Endothelial cell of umbilical vein (primary cell): ENCODE data around the gene GAS7. TPM values are rescaled to one million over a fixed set of nuclear protein-coding genes. Genes with fewer than 3 reads are reported as not detected.

Experiments used
- BruUV-seq: library from RNA; stranded (reverse); fragments of 400-500 nt; replicated peaks from 2 replicates; lab custom pipeline; 2021; lab: Mats Ljungman, UMichigan
- CTCF ChIA-PET: fragments of 300-600, 350-600 bp; sonication (Branson Sonifier 250); formaldehyde crosslinking; loops from one replicate; lab custom pipeline; 2021; ENCODE audit warnings: antibody characterized with exemption, inconsistent platforms; lab: Charles Lee
- POLR2A ChIA-PET: fragments of 300-600, 350-600 bp; sonication (Branson Sonifier 250); formaldehyde crosslinking; loops from one replicate; lab custom pipeline; 2021; ENCODE audit warnings: antibody characterized with exemption, inconsistent platforms; lab: Charles Lee
- DNase-seq: peaks from one replicate; pipeline ENCODE4 v3.0.0-alpha.2; 2011; ENCODE audit warnings: low read depth, low spot score
- FAIRE-seq: peaks from 2 replicates; lab custom pipeline; 2011; peaks lifted over from hg19 to GRCh38; lab: Jason Lieb, UNC
- H2AFZ ChIP-seq: 2 replicates; pipeline ENCODE4 v1.6.0; 2012; ENCODE audit warnings: low read depth, low read length, control low read depth, inconsistent platforms
- H3K27ac ChIP-seq: 2 replicates; pipeline ENCODE4 v1.5.1; 2011; ENCODE audit warnings: low read depth, mild to moderate bottlenecking, control low read depth, low read length, moderate library complexity; ENCODE audit not compliant: insufficient read depth
- H3K27me3 ChIP-seq, 2 experiments: 2 replicates each; pipeline versions ENCODE4 v1.6.0 to v1.6.1; 2011; ENCODE audit warnings: low read length in 2 of 2, mixed read lengths in 1 of 2; ENCODE audit not compliant: control insufficient read depth in 2 of 2, insufficient read depth in 2 of 2
- H3K36me3 ChIP-seq, 2 experiments: 2 replicates in 1 of 2; 3 replicates in 1 of 2; pipeline ENCODE4 v1.5.1; 2011; ENCODE audit warnings: low read length in 2 of 2, mild to moderate bottlenecking in 1 of 2, moderate library complexity in 1 of 2; ENCODE audit not compliant: control insufficient read depth in 2 of 2, insufficient read depth in 2 of 2; ENCODE audit errors: extremely low read depth in 1 of 2
- H3K4me1 ChIP-seq: 3 replicates; pipeline ENCODE4 v1.5.1; 2011; ENCODE audit warnings: mild to moderate bottlenecking, low read length; ENCODE audit not compliant: control insufficient read depth, insufficient read depth; ENCODE audit errors: extremely low read depth
- H3K4me2 ChIP-seq: 2 replicates; pipeline ENCODE4 v1.6.1; 2011; ENCODE audit warnings: low read length, control low read depth, mixed read lengths; ENCODE audit not compliant: insufficient read depth
- H3K4me3 ChIP-seq, 3 experiments: fragments of 200-600 bp in 1 of 3; sonication (generic), shearing (Covaris generic) in 1 of 3; replicated peaks in 1 of 3; 2 replicates each; pipeline ENCODE4 v1.5.1; 2011 to 2016; ENCODE audit warnings: control low read depth in 3 of 3, low read length in 3 of 3, mild to moderate bottlenecking in 2 of 3, inconsistent platforms in 1 of 3, low read depth in 1 of 3, moderate library complexity in 1 of 3; ENCODE audit not compliant: insufficient read depth in 1 of 3
- H3K79me2 ChIP-seq: 2 replicates; pipeline ENCODE4 v1.6.0; 2012; ENCODE audit warnings: low read length, inconsistent platforms; ENCODE audit not compliant: control insufficient read depth, insufficient read depth
- H3K9ac ChIP-seq: replicated peaks from 2 replicates; pipeline ENCODE3; 2011; ENCODE audit warnings: low read length, control low read depth; ENCODE audit not compliant: insufficient read depth; ENCODE audit errors: extremely low read depth
- H3K9me1 ChIP-seq: replicated peaks from 3 replicates; pipeline ENCODE4 v1.6.0; 2011; ENCODE audit warnings: mild to moderate bottlenecking, low read length; ENCODE audit not compliant: control insufficient read depth, insufficient read depth; ENCODE audit errors: extremely low read depth
- H3K9me3 ChIP-seq: replicated peaks from 2 replicates; pipeline ENCODE4 v1.5.1; 2012; ENCODE audit warnings: low read length, inconsistent platforms; ENCODE audit not compliant: control insufficient read depth, insufficient read depth
- H4K20me1 ChIP-seq: replicated peaks from 2 replicates; pipeline ENCODE3; 2011; ENCODE audit warnings: mild to moderate bottlenecking, low read length; ENCODE audit not compliant: control insufficient read depth, insufficient read depth; ENCODE audit errors: extremely low read depth
- EZH2 ChIP-seq: IDR thresholded peaks from 2 replicates; pipeline ENCODE4 v1.6.1; 2012; ENCODE audit warnings: borderline replicate concordance, low read depth, mild to moderate bottlenecking, moderate library complexity, low read length, inconsistent platforms; ENCODE audit not compliant: severe bottlenecking
- FOS ChIP-seq: IDR thresholded peaks from 2 replicates; pipeline ENCODE4 v1.6.1; 2011; ENCODE audit warnings: mild to moderate bottlenecking, low read length, moderate library complexity, borderline replicate concordance; ENCODE audit not compliant: insufficient read depth
- GATA2 ChIP-seq: IDR thresholded peaks from 2 replicates; pipeline ENCODE4 v1.7.0; 2011; ENCODE audit warnings: low read depth, mild to moderate bottlenecking, moderate library complexity, mixed read lengths, low read length; ENCODE audit not compliant: insufficient read length, insufficient read depth
- JUN ChIP-seq: IDR thresholded peaks from 2 replicates; pipeline ENCODE4 v1.6.1; 2011; ENCODE audit warnings: borderline replicate concordance, low read depth; ENCODE audit not compliant: insufficient read length, insufficient read depth
- MYC ChIP-seq: IDR thresholded peaks from one replicate; pipeline ENCODE4 v1.6.1; 2011; ENCODE audit warnings: mild to moderate bottlenecking, low read depth, low read length
- POLR2A ChIP-seq: IDR thresholded peaks from 2 replicates; pipeline ENCODE4 v1.6.1; 2012; ENCODE audit warnings: low read depth, mild to moderate bottlenecking, control low read depth, low read length
- POLR2AphosphoS5 ChIP-seq: IDR thresholded peaks from 2 replicates; pipeline ENCODE4 v1.6.1; 2012; ENCODE audit warnings: low read depth, mild to moderate bottlenecking, control low read depth, low read length, moderate library complexity; ENCODE audit not compliant: insufficient read depth
- dilution Hi-C: fragments of 300-500 bp; cut with MboI; formaldehyde crosslinking; loops from one replicate; pipeline ENCODE4 v1.15.0; 2019; ENCODE audit warnings: low sequenced_read_pairs; ENCODE audit not compliant: extremely low pct_ligation_motif_present
- intact Hi-C: fragments of 100-400 bp; cut with micrococcal nuclease; formaldehyde crosslinking; loops from one replicate; pipeline ENCODE4 v1.10.0; 2022
- polyA plus RNA-seq, 4 experiments: library from polyadenylated mRNA; depleted of rRNA in 3 of 4; stranded (reverse) in 3 of 4; unstranded in 1 of 4; fragments of >200 nt; gene quantifications; 2 replicates each; pipeline versions ENCODE4 v1.2.1 to v1.2.3, GENCODE V29; 2011 to 2012; ENCODE audit warnings: missing spikeins in 1 of 4
- total RNA-seq: library from RNA; stranded (reverse); gene quantifications from 2 replicates; pipeline ENCODE4 v1.2.3, GENCODE V29; 2021
- TF ChIP-seq, protein P1 (sequence below), 2 donors: IDR thresholded peaks; 1 replicate in 1 of 2; 2 replicates in 1 of 2; pipeline ENCODE4 v1.5.1; 2011; ENCODE audit warnings: low read length in 2 of 2, mild to moderate bottlenecking in 2 of 2, moderate library complexity in 2 of 2, control low read depth in 1 of 2, inconsistent platforms in 1 of 2, low read depth in 1 of 2; ENCODE audit not compliant: insufficient read depth in 1 of 2; ENCODE audit errors: extremely low read depth in 1 of 2
- TF ChIP-seq, protein P2 (sequence below): IDR thresholded peaks from 2 replicates; pipeline ENCODE4 v1.6.1; 2011; ENCODE audit not compliant: insufficient read depth, insufficient read length

The GAS7 gene
- total and polyA plus RNA-seq, 2 donors (not counting 3 experiments of a cell fraction or from before 2014, with no cell fraction given): not detected

DNA sequence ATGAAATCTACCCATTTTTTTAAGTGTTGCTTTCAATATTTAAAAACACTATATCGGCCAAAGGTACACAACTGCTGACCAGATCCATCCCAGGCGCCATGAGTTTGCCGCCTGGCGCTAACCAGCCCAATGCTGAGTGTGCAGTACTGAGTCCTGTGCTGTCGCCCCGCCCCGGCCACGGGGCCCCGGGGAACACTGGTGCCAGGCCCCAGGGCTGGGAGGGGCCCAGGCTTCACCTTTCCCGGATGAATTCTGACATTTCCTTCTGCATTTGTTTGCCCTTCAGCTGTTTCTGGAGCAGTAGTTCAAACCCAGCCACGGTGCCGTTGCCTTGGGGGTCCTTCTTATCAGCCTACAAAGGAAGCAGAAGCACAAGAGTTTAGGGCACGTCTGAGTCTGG lies 255.5 kb downstream of the GAS7 start:
- no peaks in the 10 kb centered on the region for H3K79me2 ChIP-seq
- no peaks in the 10 kb centered on the region for H3K9me1 ChIP-seq
- H3K9ac ChIP-seq: no peak overlapping the region
- POLR2A ChIA-PET: no interaction called here
- no peak overlapping the region for H3K27ac ChIP-seq
- dilution Hi-C loops: no loop called here
- DNase-seq: no peak
- H3K27me3 ChIP-seq: no peaks in the 10 kb centered on the region
- FAIRE-seq: no peak
- no TSS peak for BruUV-seq
- intact Hi-C loops: no loop called here
- no peaks in the 10 kb centered on the region for H4K20me1 ChIP-seq
- TF ChIP-seq EZH2: no peak
- TF ChIP-seq POLR2AphosphoS5: no peak
- TF ChIP-seq, protein P1, sequence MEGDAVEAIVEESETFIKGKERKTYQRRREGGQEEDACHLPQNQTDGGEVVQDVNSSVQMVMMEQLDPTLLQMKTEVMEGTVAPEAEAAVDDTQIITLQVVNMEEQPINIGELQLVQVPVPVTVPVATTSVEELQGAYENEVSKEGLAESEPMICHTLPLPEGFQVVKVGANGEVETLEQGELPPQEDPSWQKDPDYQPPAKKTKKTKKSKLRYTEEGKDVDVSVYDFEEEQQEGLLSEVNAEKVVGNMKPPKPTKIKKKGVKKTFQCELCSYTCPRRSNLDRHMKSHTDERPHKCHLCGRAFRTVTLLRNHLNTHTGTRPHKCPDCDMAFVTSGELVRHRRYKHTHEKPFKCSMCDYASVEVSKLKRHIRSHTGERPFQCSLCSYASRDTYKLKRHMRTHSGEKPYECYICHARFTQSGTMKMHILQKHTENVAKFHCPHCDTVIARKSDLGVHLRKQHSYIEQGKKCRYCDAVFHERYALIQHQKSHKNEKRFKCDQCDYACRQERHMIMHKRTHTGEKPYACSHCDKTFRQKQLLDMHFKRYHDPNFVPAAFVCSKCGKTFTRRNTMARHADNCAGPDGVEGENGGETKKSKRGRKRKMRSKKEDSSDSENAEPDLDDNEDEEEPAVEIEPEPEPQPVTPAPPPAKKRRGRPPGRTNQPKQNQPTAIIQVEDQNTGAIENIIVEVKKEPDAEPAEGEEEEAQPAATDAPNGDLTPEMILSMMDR (IDR thresholded peaks at IDR 0.05; ENCODE audit: extremely low read depth in 1 of 2, insufficient read depth in 1 of 2, low read depth in 1 of 2, low read length in 2 of 2): no peak
- TF ChIP-seq, protein P2, sequence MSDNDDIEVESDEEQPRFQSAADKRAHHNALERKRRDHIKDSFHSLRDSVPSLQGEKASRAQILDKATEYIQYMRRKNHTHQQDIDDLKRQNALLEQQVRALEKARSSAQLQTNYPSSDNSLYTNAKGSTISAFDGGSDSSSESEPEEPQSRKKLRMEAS: no peak
- TF ChIP-seq FOS: no peak
- no peak for TF ChIP-seq POLR2A
- TF ChIP-seq MYC: no peak
- TF ChIP-seq JUN: no peak
- TF ChIP-seq GATA2: no peak
- no peak overlapping the region for H3K4me2 ChIP-seq
- no peak overlapping the region for H3K4me3 ChIP-seq
- H3K9me3 ChIP-seq: peaks cover 5% of the 10 kb centered on the region
- CTCF ChIA-PET: no interaction called here
- no peaks in the 10 kb centered on the region for H3K4me1 ChIP-seq
- H3K36me3 ChIP-seq: no peaks in the 10 kb centered on the region
- no peak overlapping the region for H2AFZ ChIP-seq
